HG03521 (cell line): ENCODE results near the gene TTC33.
A peak's percentile ranks its signal among the peaks of the same experiment; 100 is the strongest.

ENCODE experiments used
- ATAC-seq: cut with Tn5 transposase; IDR thresholded peaks from one replicate; pipeline ENCODE4 v1.9.1; 2021; ENCODE audit warnings: mild to moderate bottlenecking, moderate library complexity; ENCODE audit not compliant: unreplicated experiment

Gene TTC33

DNA sequence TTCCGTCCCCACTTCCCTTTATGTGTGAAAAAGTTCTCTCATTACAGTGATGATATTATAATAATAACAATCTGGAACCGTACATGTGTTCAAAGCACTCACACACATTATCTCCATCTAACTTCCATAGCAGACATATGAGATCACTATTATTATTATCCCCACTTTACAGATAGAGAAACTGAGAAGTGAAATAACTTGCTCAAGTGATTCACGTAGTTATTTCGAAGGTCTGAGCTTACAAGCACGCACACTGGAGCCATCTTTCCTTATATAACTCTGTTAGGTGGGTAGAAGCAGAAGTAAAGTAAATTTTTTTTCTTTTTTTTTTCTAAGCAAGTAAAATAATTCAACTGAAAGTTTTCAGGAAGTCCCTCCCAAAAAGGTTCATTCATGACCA lies 139.0 kb downstream of the TTC33 start:
- ATAC-seq, result no peak

DNA sequence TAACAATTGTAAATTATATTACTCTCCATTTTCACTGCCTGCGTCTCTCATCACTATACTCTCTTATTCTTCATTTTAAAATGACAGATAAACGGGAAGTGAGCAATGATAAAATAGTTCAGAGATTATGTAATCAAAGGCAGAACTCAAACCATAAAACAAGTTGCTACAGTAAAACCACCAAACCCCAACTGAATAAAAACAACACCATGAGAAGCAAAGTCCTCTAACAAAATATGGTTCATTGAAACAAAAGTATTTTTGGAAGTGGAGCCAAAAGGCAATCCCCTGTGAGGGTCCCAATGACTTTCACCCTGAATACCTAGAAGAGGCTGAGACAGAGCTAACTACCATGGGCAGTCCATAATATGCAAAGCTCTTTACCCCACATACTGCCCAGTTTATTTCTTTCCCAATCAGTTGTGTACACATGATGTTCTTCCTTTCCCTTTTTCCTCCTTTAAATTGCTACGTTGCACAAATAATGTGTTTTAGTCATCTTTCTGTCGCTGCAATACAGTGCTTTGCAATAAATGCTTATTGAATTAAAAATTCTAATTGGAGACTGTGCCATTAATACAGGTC lies 140.1 kb downstream of the TTC33 start:
- no peak for ATAC-seq

DNA sequence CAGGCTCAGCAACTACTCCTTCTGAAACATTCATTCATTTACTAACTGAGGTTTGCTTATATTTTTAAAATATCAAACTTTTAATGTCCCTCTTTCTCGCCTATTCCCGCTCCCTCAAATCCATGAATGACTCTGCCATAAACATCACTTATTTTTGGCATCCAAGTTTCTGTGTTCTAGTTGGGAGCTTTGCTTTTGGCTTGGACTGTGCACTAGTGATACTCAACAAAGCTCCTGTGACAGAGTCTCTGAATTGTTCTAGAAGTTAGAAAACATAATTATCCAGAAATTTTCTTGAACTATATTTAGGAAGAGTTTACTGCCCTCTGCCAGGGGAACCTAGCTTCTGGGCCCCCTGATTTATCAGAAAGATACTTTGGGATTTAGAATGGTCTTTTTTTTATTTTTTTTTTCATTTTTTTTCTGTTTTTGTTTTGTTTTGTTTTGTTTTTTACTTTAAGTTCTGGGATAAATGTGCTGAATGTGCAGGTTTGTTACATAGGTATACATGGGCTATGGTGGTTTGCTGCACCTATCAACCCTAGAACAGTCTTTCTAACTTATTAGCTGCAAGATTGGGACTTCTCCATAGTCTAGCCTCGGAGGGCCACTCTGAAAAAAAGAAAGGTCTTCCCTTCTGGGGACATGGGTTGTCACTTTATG lies 140.7 kb downstream of the TTC33 start:
- ATAC-seq, result no peak

DNA sequence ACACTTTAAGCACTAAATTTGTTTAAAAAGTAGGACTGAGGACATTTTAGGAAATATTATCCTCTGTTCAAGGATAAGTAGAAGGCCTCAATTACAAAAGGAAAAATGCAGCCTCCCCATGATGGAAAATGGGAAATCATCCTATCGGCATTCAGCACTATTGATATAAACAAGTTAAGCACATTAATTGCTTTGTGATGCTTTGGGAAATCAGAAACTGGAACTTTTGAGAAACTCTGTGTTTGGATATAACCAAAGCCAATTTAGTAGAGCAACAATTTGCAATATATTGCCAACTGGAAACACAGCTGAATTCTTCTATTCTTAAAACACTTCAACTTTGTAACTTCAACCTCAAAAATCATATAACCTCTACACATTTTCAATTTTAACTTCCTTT lies 141.3 kb downstream of the TTC33 start:
- ATAC-seq, result no peak

DNA sequence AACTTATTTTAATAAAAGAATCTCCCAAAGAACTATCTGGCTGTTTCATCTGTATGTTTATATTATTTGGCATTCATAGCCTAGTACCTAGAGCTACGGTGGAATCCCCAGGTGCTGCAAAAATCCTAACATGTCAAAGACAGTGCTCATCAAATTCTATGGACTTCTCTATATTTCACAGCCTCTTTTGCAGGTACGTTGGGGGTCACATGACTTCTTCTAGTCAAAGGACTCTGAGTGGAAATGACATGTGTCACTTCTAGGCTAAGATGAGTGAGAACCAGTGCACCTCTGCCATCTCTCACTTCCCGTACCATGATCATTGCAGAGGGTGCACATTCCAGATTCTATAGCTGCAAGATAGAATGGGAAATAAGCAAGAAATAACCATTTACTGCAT lies 148.6 kb downstream of the TTC33 start:
- no peak for ATAC-seq

DNA sequence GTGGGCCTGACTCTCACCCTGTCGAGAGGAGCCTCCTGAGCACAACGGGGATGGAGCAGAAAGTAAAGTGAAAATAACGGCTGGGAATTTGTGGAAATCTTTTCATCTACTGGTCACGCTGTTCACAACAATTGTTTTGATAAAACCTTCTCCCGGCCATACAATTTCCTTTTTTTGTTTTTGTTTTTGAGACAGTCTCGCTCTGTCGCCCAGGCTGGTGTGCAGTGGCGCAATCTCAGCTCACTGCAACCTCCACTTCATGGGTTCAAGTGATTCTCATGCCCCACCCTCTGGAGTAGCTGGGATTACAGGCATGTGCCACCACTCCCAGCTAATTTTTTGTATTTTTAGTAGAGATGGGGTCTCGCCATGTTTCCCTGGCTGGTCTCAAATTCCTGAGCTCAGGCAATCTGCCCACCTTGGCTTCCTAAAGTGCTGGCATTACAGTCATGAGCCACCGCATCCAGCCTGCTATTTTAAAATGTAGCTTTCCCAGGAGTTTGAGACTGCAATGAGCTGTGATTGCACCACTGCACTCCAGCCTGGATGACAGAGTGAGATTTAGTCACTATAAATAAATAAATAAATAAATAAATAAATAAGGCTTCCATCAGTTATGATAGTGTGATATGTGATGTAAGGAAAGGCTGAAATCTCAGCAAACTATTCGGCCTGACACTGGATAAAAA lies 149.5 kb downstream of the TTC33 start:
- ATAC-seq, result no peak

DNA sequence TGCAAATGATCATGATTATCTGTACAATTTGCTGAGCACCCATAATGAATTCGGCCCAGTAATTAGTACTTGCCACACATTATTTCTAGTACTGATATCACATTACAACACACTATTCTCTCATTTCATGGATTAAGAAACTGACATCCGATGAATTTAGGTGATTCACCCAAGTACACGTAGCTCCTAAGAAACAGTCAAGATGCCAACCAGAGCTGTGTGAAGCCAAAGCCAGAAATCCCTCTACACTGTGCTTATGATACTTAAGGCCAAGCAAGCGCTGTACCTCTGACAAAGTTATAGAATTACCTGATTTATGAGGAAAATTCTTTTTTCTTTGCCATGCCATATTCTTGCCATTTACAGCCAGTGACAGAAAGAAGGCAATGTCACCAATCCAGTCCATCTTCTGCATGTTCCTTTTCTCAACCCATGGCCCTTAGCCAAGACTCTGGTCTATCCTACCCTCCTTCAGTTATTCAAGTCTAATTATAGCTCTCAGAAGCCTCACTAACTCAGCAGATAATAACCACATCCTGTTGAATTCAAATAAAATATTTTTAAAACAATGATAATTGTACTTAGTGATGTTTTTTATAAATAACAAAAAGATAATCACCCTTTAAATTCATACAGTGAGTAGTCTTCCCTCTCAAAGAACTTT lies 150.3 kb downstream of the TTC33 start:
- no peak for ATAC-seq

DNA sequence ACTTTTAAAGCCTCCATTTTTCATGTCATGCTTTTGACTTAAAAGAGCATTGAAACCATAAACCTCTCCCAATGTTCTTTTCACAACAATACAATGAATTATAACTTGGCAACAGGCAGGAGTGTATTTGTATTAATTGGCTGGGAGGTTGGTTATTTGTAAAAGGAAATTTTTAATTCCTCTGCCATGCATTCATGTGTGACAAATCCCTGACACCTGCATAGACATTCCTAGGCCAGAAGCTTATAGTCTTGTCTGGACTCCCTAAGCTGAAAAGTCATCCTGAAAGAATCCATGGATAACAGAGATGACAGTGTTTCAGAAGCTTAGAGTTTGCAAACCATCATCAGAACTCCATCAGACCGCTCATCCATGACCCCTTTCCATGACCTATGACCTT lies 152.4 kb downstream of the TTC33 start:
- no peak for ATAC-seq

DNA sequence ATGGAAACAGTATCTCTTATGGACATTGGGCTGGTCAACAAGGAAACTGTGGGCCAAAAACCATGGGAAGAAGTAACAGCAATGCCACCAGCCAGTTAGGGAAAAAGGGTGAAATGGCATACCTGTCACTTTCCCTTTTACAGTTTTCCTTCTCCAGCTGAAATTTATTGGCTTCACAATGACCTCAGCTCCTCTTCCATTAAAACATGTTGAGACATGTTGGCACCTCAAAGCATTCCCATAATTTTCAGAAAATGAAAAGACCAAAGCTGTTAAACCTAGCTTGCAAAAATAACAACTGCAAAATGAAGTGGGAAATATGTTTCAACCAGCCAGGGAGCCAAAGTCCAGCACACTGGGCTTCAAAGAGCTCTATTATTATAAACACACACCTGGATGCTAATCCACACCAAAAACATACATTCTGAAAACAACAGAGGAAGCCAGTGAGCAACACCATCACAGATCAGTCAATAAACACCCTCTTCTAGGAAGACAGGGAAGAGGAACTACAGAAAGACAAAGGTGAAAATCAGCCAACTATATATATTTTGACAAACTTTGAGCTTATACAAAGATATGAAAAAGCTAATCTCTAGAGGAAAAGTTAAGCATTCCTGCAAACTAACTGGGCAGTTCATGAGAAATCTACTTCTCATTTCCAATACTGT lies 154.4 kb downstream of the TTC33 start:
- no peak for ATAC-seq

DNA sequence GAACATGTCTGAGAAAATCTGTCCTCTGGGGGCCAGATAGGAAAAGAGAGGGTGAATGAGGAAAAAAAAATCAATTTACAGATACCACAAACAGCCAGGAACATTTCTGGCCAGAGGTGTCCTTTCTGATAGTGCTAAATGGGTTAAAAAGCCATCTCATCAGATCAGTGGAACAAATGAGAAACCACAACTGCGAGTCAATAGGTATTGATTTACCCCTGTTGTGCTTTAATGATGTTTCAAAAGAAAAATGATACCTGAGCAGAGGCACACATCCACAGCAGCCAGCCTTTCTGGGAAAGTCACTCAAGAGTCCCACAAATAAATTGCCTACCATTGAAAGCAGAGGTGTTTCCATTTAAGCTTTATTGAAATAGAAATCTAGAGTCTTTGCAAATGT lies 155.4 kb downstream of the TTC33 start:
- no peak for ATAC-seq

DNA sequence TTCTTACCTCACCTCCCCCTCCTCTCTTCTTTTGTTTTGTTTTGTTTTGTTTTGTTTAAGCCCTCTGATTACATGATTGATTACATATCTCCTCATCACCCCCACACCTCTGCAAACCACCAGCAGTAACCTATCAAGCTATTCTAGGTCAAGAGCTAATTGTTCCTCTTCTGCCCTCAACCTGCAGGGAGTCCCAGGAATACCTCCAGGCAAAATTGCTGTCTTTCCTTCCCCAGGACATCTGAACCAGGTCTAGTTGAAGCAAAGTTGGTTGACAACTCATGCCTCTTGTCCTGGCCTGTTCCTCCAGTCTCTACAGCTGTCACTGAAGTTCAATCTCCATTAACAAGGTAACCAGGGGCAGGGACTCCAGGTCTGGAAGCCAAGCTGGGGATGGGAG lies 156.1 kb downstream of the TTC33 start:
- ATAC-seq, result no peak

DNA sequence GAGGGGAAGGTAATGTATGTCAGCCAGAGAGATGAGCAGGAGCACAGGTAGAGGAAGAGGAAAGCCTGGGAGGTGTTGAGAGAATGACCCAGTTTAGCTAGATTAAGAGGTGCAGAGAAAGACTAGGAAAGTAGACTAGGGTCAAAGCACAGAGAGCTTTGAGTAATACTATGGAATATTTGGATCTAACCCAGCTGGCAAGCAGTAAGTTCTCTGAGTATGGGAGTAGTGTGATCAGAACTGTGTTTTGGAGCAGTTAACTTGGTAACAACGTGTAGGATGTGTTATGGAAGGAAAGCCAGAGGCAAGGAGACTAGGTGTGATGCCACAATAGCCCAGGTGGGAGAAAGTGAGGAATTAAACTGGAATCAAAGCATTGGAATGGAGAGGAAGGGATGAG lies 160.9 kb downstream of the TTC33 start:
- no peak for ATAC-seq

DNA sequence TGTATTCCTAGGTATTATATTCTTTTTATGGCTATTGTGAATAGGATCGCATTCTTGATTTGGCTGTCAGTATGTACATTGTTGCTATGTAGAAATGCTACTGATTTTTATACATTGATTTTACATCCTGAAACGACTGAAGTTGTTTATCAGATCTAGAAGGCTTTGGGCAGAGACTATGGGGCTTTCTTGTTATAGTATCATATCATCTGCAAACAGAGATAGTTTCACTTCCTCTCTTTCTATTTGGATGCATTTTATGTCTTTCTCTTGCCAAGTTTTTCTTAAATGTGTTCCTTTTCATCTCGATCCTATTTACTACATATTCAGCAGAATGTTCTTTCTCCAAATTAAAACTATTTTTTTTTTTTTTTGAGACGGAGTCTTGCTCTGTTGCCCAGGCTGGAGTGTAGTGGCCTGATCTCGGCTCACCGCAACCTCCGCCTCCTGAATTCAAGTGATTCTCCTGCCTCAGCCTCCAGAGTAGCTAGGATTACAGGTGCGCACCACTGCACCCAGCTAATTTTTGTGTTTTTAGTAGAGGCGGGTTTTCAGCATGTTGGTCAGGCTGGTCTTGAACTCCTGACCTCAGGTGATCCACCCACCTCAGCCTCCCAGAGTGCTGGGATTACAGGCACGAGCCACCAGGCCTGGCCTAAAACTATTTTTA lies 163.9 kb downstream of the TTC33 start:
- ATAC-seq, result peak; percentile 85

DNA sequence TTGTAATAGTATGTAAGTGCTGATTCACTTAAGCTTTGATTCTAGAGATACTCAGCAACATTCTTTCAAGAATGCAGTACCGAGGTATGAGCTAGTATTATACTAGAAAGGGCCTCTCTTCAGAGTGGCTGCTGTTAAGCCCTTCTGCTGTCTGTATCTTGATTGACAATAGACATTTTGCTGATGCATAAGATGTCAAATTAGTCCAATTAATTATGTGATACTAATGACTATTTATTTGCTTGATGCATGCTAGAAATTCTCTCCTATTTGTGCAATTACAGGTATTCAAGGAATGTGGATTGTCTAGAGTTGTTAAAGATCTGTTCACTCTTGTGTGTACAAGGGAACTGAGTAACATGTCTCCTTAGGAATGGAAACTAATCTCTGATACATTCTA lies 168.4 kb downstream of the TTC33 start:
- no peak for ATAC-seq

DNA sequence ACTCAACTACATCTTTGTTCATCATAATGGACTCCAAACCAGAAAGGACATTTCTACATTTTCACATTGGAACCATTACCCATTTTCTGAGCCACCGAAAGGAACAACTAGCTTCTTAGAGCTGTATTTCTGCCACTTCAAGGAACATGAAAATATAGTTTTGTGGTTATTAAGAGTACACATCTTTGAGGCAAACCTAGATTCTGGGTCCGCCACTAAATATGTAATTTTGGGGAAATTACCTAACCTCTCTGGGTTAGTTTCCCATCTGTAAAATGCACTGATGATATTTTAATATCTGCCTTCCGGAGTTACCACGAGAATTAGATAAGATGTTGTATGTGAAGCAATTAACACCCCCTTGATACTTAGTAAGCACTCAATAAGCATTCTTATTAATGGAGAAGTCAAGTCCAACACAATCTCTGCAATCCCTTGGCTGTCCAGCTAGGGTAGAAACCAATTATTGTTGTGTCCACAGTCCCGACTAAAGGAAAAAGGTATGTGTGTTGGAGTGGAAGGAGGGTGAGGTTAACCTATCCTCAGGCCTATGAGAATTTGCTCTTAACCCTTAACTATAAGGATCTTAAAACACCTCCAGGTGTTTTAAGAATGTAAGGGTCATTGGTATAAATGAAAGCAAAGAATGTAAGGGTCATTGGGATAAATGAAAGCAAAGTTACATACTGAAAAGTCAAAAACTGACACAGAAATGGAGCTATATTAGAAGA lies 170.1 kb downstream of the TTC33 start:
- no peak for ATAC-seq

DNA sequence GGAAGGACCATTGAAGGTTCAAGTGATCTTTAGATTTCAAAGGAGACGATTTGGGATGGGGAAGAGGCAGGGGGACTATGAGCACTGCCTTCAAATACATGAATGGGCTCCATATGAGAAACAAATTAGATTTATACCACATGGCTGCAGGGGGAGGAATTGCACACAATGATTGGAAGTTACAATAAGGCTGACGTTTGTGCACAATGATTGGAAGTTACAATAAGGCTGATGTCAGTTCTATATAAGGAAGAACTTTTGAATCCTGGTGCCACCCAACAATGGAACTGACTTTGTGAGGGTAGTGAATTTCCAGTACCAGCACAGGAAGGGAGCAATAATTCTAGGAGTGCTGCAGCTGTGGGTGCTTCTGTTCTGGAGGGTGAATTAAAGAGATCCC lies 171.7 kb downstream of the TTC33 start:
- no peak for ATAC-seq

DNA sequence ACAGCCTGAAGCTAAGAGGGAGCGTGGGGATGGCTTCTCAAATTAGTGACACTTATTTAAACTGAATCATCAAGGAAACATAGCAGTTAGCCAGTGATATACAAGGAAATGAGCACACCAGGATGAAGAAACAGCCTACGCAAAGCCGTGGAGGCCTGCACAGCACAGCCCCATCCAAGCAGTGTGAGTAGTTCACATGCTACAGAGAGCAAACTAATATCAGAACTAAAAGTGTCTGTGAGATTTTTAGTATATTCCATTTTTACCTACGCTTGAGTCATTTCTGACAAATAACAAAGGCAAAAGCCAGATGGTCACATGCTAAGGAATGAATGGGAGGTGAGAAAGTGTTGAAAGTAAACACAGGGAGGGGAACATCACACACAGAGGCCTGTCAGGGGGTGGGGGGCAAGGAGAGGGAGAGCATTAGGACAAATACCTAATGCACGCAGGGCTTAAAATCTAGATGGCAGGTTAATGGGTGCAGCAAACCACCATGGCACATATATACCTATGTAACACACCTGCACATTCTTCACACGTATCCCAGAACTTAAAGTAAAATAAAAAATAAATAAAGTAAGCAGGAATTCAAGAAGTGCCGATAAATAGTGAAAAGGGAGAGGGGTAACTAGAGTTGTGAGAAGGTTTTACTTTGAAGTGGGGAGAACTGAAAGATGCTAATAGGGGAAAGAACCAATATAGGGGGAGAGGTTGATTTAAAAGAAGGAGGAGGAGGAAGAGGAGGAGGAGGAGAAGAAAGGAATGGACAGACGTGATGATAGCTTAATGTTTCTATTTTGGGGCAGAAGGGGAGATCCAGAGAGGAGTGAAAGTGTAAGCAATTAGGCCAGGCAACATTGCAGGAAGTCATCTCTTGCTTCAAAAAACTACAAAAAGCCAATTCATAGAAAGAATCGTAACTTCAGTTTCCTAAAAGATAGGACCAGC lies 177.0 kb downstream of the TTC33 start:
- ATAC-seq, result peak; percentile 93

DNA sequence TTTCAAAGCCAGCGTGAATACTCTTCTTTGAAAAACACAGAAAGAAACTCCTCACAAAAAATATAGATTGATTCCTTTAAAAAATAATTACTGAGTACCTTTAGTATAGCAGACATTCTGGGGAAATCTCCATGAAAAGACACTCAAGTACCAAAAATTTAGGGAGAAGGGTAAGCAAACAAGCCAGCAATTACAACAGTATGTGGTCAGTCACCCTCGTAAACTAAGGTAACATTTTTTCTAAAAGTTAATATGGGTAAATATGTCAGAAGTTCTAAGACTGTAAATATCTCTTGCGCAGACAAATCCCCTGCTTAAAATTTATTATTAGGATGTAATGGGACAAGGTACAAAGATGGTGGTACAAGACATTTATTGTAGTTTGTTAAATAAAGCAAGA lies 178.0 kb downstream of the TTC33 start:
- ATAC-seq, result no peak

DNA sequence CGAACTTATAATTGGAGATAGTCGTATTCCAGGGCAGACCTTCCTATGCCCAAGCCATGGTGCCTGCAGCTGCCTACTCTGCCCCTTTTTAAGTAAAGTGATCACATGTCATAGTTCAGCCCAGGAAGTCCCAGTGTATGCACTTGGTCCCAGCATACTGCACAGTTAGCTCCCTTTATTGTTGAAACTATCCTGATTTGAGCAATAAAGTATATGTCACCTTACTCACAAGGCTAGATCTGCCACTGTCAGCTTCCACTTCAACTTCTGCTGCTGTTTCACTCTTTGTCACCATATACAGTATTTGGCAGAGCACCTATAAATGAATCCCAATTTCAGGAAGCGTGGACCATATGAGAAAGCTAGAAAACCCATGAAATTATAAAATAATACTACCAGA lies 179.8 kb downstream of the TTC33 start:
- ATAC-seq, result no peak
